Measurements from ENCODE around the gene KIAA1671. TPM values are rescaled to one million over a fixed set of nuclear protein-coding genes. Genes with fewer than 3 reads are reported as not detected.
A peak's percentile ranks its signal among the peaks of the same experiment; 100 is the strongest.

Gene KIAA1671
- total and polyA plus RNA-seq, 2 of the 13 experiments (the other 11 are each of a cell fraction or from before 2014, with no cell fraction given): 13.5 to 13.6 TPM

- Histone ChIP-seq H3K27me3 (ENCODE audit: control insufficient read depth in 1 of 2, insufficient read depth in 2 of 2, low read length in 2 of 2) (no peaks in the 10 kb centered on the region), H3K79me2 (ENCODE audit: insufficient read depth, low read length) (no peaks in the 10 kb centered on the region), H4K20me1 (ENCODE audit: insufficient read depth, low read length) (no peaks in the 10 kb centered on the region), H3K4me3 (replicated peaks in 1 of 3; ENCODE audit: insufficient read depth in 1 of 3, low read depth in 2 of 3, low read length in 3 of 3) (no peak overlapping the region), H3K27ac (ENCODE audit: extremely low read length, insufficient read depth, low read length) (no peak overlapping the region), H3K36me3 (replicated peaks in 1 of 2; ENCODE audit: control insufficient read depth in 1 of 2, insufficient read depth in 2 of 2, low read length in 2 of 2) (no peaks in the 10 kb centered on the region), H2AFZ (ENCODE audit: low read length) (no peak overlapping the region), H3K9ac (ENCODE audit: insufficient read depth, low read depth, low read length) (no peak overlapping the region), H3K4me2 (ENCODE audit: low read depth, low read length) (no peak overlapping the region), H3K4me1 (ENCODE audit: insufficient read depth, low read length) (peaks cover 15% of the 10 kb centered on the region), H3K9me3 (ENCODE audit: low read length) (no peaks in the 10 kb centered on the region)
- DNase-seq (ENCODE audit: low spot score) (no peak), ATAC-seq (no peak), FAIRE-seq (no peak)
- BruUV-seq (replicated peaks): no TSS peak
- CTCF ChIA-PET (ENCODE audit: low intra/inter-chr PET ratio, low total read pairs): no interaction called here
- POLR2A ChIA-PET: no interaction called here
- intact Hi-C loops (cut with micrococcal nuclease; ENCODE audit: unreplicated experiment): no loop called here
- WGBS (ENCODE audit: low lambda C conversion rate): 95% methylated on average over 11 of the region's 21 CpGs
- TF ChIP-seq ZMAT5 (CRISPR knock-in tag; IDR thresholded peaks at IDR 0.05; ENCODE audit: borderline replicate concordance, low read depth) (no peak), AGO2 (optimal IDR thresholded peaks at IDR 0.05; ENCODE audit: low read depth, low read length) (peak; percentile 52)
- in situ Hi-C loops (cut with HindIII; ENCODE audit: extremely low pct_ligation_motif_present, low pct_unique_long_range_greater_than_20kb): no loop called here
Measured at GRCh38 chr22:25206998-25207397, 254.5 kb downstream of the KIAA1671 start.

- H3K79me2 ChIP-seq (ENCODE audit: insufficient read depth, low read length): no peaks in the 10 kb centered on the region
- TF ChIP-seq REL (CRISPR knock-in tag; conservative IDR thresholded peaks at IDR 0.05) (no peak), ZNF136 (CRISPR knock-in tag; IDR thresholded peaks at IDR 0.05; ENCODE audit: low read depth) (no peak), MYNN (CRISPR knock-in tag; IDR thresholded peaks at IDR 0.05; ENCODE audit: low read depth) (no peak), RFX3 (CRISPR knock-in tag; IDR thresholded peaks at IDR 0.05) (no peak), HNRNPL (IDR thresholded peaks at IDR 0.05; ENCODE audit: low read depth, low read length) (no peak), MED13 (CRISPR knock-in tag; IDR thresholded peaks at IDR 0.05) (no peak), ZNF496 (CRISPR knock-in tag; IDR thresholded peaks at IDR 0.05; ENCODE audit: insufficient replicate concordance) (no peak), ZC3H4 (CRISPR knock-in tag; IDR thresholded peaks at IDR 0.05; ENCODE audit: borderline replicate concordance) (no peak), POLR2A (IDR thresholded peaks at IDR 0.05; ENCODE audit: insufficient read depth in 1 of 2, low read depth in 2 of 2, low read length in 2 of 2) (no peak), SIX4 (CRISPR knock-in tag; IDR thresholded peaks at IDR 0.05) (no peak), HDAC2 (CRISPR knock-in tag; IDR thresholded peaks at IDR 0.05) (no peak), NRL (CRISPR knock-in tag; IDR thresholded peaks at IDR 0.05; ENCODE audit: borderline replicate concordance) (no peak), ZNF616 (CRISPR knock-in tag; IDR thresholded peaks at IDR 0.05; ENCODE audit: low read depth) (no peak), GPN1 (CRISPR knock-in tag; IDR thresholded peaks at IDR 0.05; ENCODE audit: borderline replicate concordance) (no peak)
- no peak overlapping the region for H3K4me2 ChIP-seq (ENCODE audit: low read depth, low read length)
- in situ Hi-C loops (cut with HindIII; ENCODE audit: extremely low pct_ligation_motif_present, low pct_unique_long_range_greater_than_20kb) (no loop called here), intact Hi-C loops (cut with micrococcal nuclease; ENCODE audit: unreplicated experiment) (no loop called here)
- ChIA-PET POLR2A (no interaction called here), CTCF (ENCODE audit: low intra/inter-chr PET ratio, low total read pairs) (no interaction called here)
- H3K9ac ChIP-seq (ENCODE audit: insufficient read depth, low read depth, low read length): no peak overlapping the region
- peaks cover 15% of the 10 kb centered on the region for H3K4me1 ChIP-seq (ENCODE audit: insufficient read depth, low read length)
- BruUV-seq (replicated peaks): no TSS peak
- H3K36me3 ChIP-seq (replicated peaks in 1 of 2; ENCODE audit: control insufficient read depth in 1 of 2, insufficient read depth in 2 of 2, low read length in 2 of 2): no peaks in the 10 kb centered on the region
- H3K4me3 ChIP-seq (replicated peaks in 1 of 3; ENCODE audit: insufficient read depth in 1 of 3, low read depth in 2 of 3, low read length in 3 of 3): no peak overlapping the region
- no peak overlapping the region for H3K27ac ChIP-seq (ENCODE audit: extremely low read length, insufficient read depth, low read length)
- 72% methylated on average over 2 of the region's 2 CpGs for WGBS (ENCODE audit: low lambda C conversion rate)
- ATAC-seq: no peak
- no peaks in the 10 kb centered on the region for H3K9me3 ChIP-seq (ENCODE audit: low read length)
- no peak for FAIRE-seq
- H3K27me3 ChIP-seq (ENCODE audit: control insufficient read depth in 1 of 2, insufficient read depth in 2 of 2, low read length in 2 of 2): no peaks in the 10 kb centered on the region
- no peak overlapping the region for H2AFZ ChIP-seq (ENCODE audit: low read length)
- H4K20me1 ChIP-seq (ENCODE audit: insufficient read depth, low read length): no peaks in the 10 kb centered on the region
- DNase-seq (ENCODE audit: low spot score): no peak
Measured at GRCh38 chr22:25207553-25208157, 255.1 kb downstream of the KIAA1671 start.
